A673 (cell line): ENCODE measurements around the gene SEC61A1.

ENCODE experiments used
- EZH2 ChIP-seq: fragments of 200-600 bp; sonication (generic); IDR thresholded peaks from 2 replicates; pipeline ENCODE4 v1.6.1; 2017; ENCODE audit warnings: borderline replicate concordance, low read depth, mild to moderate bottlenecking, mixed read lengths, antibody characterized with exemption, low read length; ENCODE audit not compliant: poor library complexity, severe bottlenecking
- TF ChIP-seq, protein P1 (sequence below): fragments of 300-800, 200-600 bp; sonication (generic); conservative IDR thresholded peaks from 2 replicates; pipeline ENCODE4 v1.5.1; 2017; ENCODE audit warnings: low read depth, mild to moderate bottlenecking, antibody characterized with exemption, low read length, moderate library complexity, mixed read lengths

DNA sequence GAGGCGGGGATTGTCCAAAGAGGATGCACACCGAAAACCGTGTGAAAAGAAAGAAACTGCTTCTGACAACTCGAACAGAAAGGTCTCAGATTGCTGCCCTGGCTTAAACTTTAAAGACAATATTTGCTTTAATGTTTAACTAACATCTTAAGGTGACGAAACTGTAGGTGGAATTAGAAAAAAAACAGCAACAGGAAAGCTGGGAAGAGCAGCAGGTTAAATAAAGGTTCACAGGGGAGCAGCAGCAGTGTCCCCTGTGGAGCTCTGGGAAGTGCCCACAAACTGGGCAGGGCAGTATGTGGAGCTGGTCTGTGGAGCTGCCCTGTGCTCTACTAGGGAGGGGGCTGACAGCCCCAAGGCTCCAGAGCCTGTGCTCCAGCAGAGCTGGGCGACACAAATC, 46.0 kb downstream of the SEC61A1 start:
- TF ChIP-seq, protein P1, sequence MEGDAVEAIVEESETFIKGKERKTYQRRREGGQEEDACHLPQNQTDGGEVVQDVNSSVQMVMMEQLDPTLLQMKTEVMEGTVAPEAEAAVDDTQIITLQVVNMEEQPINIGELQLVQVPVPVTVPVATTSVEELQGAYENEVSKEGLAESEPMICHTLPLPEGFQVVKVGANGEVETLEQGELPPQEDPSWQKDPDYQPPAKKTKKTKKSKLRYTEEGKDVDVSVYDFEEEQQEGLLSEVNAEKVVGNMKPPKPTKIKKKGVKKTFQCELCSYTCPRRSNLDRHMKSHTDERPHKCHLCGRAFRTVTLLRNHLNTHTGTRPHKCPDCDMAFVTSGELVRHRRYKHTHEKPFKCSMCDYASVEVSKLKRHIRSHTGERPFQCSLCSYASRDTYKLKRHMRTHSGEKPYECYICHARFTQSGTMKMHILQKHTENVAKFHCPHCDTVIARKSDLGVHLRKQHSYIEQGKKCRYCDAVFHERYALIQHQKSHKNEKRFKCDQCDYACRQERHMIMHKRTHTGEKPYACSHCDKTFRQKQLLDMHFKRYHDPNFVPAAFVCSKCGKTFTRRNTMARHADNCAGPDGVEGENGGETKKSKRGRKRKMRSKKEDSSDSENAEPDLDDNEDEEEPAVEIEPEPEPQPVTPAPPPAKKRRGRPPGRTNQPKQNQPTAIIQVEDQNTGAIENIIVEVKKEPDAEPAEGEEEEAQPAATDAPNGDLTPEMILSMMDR: no peak
- no peak for TF ChIP-seq EZH2
